ENCODE data around the gene TMC8. TPM values are rescaled to one million over a fixed set of nuclear protein-coding genes. Genes with fewer than 3 reads are reported as not detected.

Gene TMC8
- total RNA-seq, 1 donor from 2014 or later: 0.40 TPM

DNA sequence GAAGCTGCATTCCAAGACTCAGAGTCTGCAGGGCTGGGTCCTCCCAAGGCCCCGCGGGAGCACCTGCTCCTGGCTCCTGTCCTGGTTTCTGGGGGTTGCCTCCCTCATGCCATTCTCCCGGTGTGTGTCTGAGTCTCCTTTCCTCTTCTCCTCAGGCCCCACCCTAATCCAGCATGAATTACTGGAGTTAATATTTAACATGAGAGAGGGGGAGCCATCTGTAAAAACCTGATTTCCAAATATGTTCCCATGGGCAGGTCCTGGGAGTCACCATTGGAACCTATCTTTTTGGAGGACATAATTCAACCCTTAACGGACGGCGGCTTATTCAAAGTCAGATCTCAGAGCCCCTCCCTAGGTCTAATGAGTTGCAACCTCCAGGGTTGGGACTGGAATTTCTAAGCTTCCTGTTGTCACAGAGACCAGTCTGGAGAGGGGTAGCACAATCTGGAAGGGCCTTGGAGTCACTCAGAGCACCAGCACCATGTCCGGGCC is 21.0 kb downstream of the TMC8 start:
- Mint-ChIP-seq H3K9me3 (ENCODE audit: low read depth) (no peaks in the 10 kb centered on the region), H3K27ac (ENCODE audit: unreplicated experiment) (no peak overlapping the region), H3K4me1 (ENCODE audit: low read depth) (peaks cover 16% of the 10 kb centered on the region), H3K4me3 (ENCODE audit: unreplicated experiment) (no peak overlapping the region), H3K27me3 (ENCODE audit: low read depth) (no peaks in the 10 kb centered on the region), H3K36me3 (ENCODE audit: low read depth) (no peaks in the 10 kb centered on the region)
- DNase-seq (ENCODE audit: low spot score): no peak
- TF ChIP-seq, protein P1, sequence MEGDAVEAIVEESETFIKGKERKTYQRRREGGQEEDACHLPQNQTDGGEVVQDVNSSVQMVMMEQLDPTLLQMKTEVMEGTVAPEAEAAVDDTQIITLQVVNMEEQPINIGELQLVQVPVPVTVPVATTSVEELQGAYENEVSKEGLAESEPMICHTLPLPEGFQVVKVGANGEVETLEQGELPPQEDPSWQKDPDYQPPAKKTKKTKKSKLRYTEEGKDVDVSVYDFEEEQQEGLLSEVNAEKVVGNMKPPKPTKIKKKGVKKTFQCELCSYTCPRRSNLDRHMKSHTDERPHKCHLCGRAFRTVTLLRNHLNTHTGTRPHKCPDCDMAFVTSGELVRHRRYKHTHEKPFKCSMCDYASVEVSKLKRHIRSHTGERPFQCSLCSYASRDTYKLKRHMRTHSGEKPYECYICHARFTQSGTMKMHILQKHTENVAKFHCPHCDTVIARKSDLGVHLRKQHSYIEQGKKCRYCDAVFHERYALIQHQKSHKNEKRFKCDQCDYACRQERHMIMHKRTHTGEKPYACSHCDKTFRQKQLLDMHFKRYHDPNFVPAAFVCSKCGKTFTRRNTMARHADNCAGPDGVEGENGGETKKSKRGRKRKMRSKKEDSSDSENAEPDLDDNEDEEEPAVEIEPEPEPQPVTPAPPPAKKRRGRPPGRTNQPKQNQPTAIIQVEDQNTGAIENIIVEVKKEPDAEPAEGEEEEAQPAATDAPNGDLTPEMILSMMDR (IDR thresholded peaks at IDR 0.05): no peak

GRCh38 chr17:78154903-78155811 is 24.6 kb downstream of the TMC8 start:
- H3K36me3 Mint-ChIP-seq (ENCODE audit: low read depth): no peaks in the 10 kb centered on the region
- DNase-seq (ENCODE audit: low spot score): no peak
- TF ChIP-seq, protein P1 (IDR thresholded peaks at IDR 0.05): no peak
- no peaks in the 10 kb centered on the region for H3K27me3 Mint-ChIP-seq (ENCODE audit: low read depth)
- H3K9me3 Mint-ChIP-seq (ENCODE audit: low read depth): no peaks in the 10 kb centered on the region
- H3K27ac Mint-ChIP-seq (ENCODE audit: unreplicated experiment): no peak overlapping the region
- peaks cover 16% of the 10 kb centered on the region for H3K4me1 Mint-ChIP-seq (ENCODE audit: low read depth)
- H3K4me3 Mint-ChIP-seq (ENCODE audit: unreplicated experiment): no peak overlapping the region

DNA sequence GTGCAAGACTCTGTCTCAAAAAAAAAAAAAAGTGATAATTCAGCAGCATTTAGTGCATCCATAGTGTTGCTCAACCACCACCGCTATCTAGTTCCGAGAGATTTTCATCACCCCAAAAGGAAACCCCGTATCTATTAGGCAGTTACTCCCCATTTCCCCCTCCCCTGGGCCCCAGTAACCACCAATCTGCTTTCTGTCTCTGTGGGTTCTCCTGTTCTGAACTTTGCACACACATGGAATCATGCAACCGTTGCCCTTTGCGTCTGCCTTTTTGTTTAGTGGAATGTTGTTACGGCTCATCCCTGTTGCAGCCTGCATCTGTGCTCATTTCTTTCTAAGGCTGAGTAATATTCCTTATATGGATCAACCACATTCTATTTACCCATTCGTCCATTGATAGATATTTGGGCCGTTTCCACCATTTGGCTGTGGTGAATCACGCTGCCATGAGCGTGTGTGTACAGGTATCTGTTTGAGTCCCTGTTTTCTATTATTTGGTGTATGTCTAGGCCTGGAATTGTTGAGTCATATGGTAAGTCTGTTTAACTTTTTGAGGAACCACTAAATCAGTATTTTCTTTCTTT is 29.1 kb downstream of the TMC8 start:
- no peak overlapping the region for H3K4me3 Mint-ChIP-seq (ENCODE audit: unreplicated experiment)
- no peak for DNase-seq (ENCODE audit: low spot score)
- no peaks in the 10 kb centered on the region for H3K9me3 Mint-ChIP-seq (ENCODE audit: low read depth)
- no peaks in the 10 kb centered on the region for H3K36me3 Mint-ChIP-seq (ENCODE audit: low read depth)
- H3K27me3 Mint-ChIP-seq (ENCODE audit: low read depth): no peaks in the 10 kb centered on the region
- H3K4me1 Mint-ChIP-seq (ENCODE audit: low read depth): no peaks in the 10 kb centered on the region
- H3K27ac Mint-ChIP-seq (ENCODE audit: unreplicated experiment): no peak overlapping the region
- TF ChIP-seq, protein P1 (IDR thresholded peaks at IDR 0.05): no peak

- TF ChIP-seq, protein P1 (IDR thresholded peaks at IDR 0.05): no peak
- Mint-ChIP-seq H3K4me3 (ENCODE audit: unreplicated experiment) (no peak overlapping the region), H3K4me1 (ENCODE audit: low read depth) (no peaks in the 10 kb centered on the region), H3K36me3 (ENCODE audit: low read depth) (no peaks in the 10 kb centered on the region), H3K27me3 (ENCODE audit: low read depth) (no peaks in the 10 kb centered on the region), H3K9me3 (ENCODE audit: low read depth) (no peaks in the 10 kb centered on the region), H3K27ac (ENCODE audit: unreplicated experiment) (no peak overlapping the region)
- DNase-seq (ENCODE audit: low spot score): no peak
These were observed 33.5 kb downstream of the TMC8 start for GRCh38 chr17:78163881-78164747.

All from chondrocyte (in vitro differentiated cells).